BLaER1 treated with 17β-estradiol and CSF1 and Interleukin-3, amounts not matched to agents 10 nM and 100 nM (cell line): Measurements from ENCODE around the gene NEURL1B.

ENCODE experiments used
- H3K27ac ChIP-seq, 11 experiments: shearing (Covaris generic); formaldehyde crosslinking; 2 replicates each; pipeline ENCODE4 v1.8.1; 2022
- H3K27me3 ChIP-seq, 11 experiments: shearing (Covaris generic); formaldehyde crosslinking; 2 replicates each; pipeline ENCODE4 v1.8.1; 2022
- H3K36me3 ChIP-seq, 11 experiments: shearing (Covaris generic); formaldehyde crosslinking; 2 replicates each; pipeline ENCODE4 v1.8.1; 2022
- H3K4me1 ChIP-seq, 10 experiments: shearing (Covaris generic); formaldehyde crosslinking; 2 replicates each; pipeline ENCODE4 v1.8.1; 2022
- H3K4me2 ChIP-seq, 11 experiments: shearing (Covaris generic); formaldehyde crosslinking; 2 replicates each; pipeline ENCODE4 v1.8.1; 2022
- H3K4me3 ChIP-seq, 10 experiments: shearing (Covaris generic); formaldehyde crosslinking; 2 replicates each; pipeline ENCODE4 v1.8.1; 2022
- H3K9ac ChIP-seq, 11 experiments: shearing (Covaris generic); formaldehyde crosslinking; 2 replicates each; pipeline ENCODE4 v1.8.1; 2022
- H3K9me3 ChIP-seq, 11 experiments: shearing (Covaris generic); formaldehyde crosslinking; replicated peaks in 1 of 11; 2 replicates each; pipeline ENCODE4 v1.8.1; 2022
- H4K20me1 ChIP-seq, 11 experiments: shearing (Covaris generic); formaldehyde crosslinking; 2 replicates each; pipeline ENCODE4 v1.8.1; 2022
- Cebpa-rat ChIP-seq, 11 experiments: shearing (Covaris generic); IDR thresholded peaks; 2 replicates each; pipeline ENCODE4 v1.8.1; 2022

Gene NEURL1B

DNA sequence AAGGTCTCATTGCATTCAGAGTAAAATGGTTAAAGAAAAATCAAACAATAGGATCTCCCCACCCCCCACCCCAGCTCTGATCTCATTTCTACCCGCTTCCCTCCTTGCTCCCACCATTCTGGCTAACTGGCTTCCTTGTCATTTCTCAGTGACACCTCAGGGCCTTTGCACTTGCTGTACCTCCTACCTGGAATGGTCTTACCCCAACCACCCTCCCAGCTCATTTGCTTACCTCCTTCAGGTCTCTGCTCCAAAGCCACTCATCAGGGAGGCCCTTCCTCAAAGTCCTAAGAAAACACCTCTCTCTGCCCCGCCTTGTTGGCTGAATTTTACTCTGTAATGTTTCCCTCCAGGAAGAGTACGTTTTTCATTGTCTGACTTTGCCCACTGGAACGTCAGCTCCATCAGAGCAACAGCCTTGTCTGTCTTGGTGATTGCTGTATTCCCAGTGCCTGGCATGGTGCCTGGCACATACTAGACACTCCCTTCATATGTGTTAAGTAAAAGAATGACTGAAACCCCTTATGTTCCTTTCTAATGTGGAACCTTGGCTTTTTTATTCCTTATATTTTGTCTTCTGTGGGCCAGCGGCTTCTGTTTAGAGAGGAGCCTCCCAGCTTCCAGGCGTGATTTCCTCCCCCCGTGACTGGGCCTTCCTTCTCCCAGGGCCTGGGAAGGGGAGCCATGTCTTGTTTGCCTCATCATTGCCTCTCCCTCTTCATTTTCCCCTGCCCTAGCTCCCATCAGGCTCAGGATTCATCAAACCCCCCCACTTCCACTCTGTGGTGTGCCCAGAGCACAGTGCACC, 26.9 kb downstream of the NEURL1B start:
- H3K36me3 ChIP-seq, result peaks cover 0 to 89% (median 72%) of the 10 kb centered on the region in 11 experiments; a peak in 18 of 22 replicates
- H3K4me3 ChIP-seq, result no peak overlapping the region
- no peak for TF ChIP-seq Cebpa-rat (IDR thresholded peaks at IDR 0.05)
- no peak overlapping the region for H3K4me2 ChIP-seq
- no peak overlapping the region for H3K9ac ChIP-seq
- no peaks in the 10 kb centered on the region for H3K27me3 ChIP-seq
- peak overlapping the region in 3 of 11 experiments; percentile 4 to 43 (median 7); a peak in 3 of 22 replicates for H3K27ac ChIP-seq
- peaks cover 0 to 27% (median 10%) of the 10 kb centered on the region in 10 experiments; a peak in 15 of 20 replicates for H3K4me1 ChIP-seq
- H3K9me3 ChIP-seq, result no peaks in the 10 kb centered on the region
- H4K20me1 ChIP-seq, result peaks cover 0 to 81% (median 31%) of the 10 kb centered on the region in 11 experiments; a peak in 11 of 22 replicates

DNA sequence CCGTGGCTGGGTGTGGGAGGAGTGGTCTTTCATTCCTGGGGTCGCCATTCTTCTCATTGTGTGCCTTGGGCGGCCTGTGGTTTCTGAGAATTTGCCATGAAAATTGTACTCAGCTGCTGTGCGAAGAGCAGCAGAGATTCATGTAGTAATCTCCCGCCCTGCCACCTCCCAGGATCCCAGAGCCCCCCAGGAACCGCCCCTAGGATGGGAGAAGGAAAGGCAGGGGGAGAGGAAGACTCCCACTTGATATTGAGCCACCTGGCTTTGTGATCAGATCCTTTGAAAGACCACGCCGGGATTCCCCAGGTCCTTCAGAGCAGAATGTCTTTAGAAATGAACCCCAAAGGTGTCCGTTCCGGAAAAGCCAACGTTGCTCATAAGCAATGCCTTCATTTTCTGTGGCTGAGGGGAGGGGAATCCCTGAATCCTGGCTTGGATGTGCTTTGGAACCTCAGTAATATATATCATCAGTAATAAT, 27.6 kb downstream of the NEURL1B start:
- H3K9me3 ChIP-seq, result no peaks in the 10 kb centered on the region
- H3K4me1 ChIP-seq, result peaks cover 0 to 24% (median 6%) of the 10 kb centered on the region in 10 experiments; a peak in 9 of 20 replicates
- no peak overlapping the region for H3K4me2 ChIP-seq
- no peak overlapping the region for H3K9ac ChIP-seq
- peak overlapping the region in 3 of 11 experiments; percentile 4 to 43 (median 7); a peak in 3 of 22 replicates for H3K27ac ChIP-seq
- no peak overlapping the region for H3K4me3 ChIP-seq
- H4K20me1 ChIP-seq, result peaks cover 0 to 86% (median 31%) of the 10 kb centered on the region in 11 experiments; a peak in 11 of 22 replicates
- peaks cover 0 to 94% (median 78%) of the 10 kb centered on the region in 11 experiments; a peak in 18 of 22 replicates for H3K36me3 ChIP-seq
- TF ChIP-seq Cebpa-rat (IDR thresholded peaks at IDR 0.05), result no peak
- no peaks in the 10 kb centered on the region for H3K27me3 ChIP-seq

DNA sequence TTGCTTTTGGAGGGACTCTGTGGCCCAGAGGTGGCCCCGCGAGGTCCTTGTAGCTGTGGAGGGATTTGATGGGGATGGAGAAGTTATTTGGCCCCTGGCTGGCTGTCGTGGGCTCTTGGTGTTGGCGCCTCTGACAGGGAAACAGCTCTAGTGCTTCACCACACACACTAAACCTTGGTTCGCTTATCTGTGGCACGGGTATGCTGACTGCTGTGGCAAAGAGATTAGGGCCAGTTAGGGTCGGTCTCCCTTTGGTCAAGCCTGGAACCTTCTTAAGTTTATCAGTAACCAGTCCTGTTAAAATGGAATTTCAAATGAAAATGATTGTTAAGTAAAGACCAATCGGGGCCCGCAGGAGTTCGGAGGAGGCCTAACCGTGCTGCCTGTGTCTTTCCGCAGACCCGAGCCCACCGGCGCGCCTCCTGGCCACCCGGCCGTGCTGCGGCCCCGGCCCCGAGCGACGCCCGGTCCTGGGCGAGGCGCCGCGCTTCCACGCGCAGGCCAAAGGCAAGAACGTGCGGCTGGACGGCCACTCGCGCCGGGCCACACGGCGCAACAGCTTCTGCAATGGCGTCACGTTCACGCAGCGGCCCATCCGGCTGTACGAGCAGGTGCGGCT, 28.4 kb downstream of the NEURL1B start:
- Histone ChIP-seq H3K27ac (0 out of 22 replicates have a peak overlapping the region, but pooled peaks of 1 of the 11 experiments have one; percentile 13), H3K9me3 (no peaks in the 10 kb centered on the region), H3K4me3 (no peak overlapping the region), H3K4me2 (no peak overlapping the region), H3K36me3 (peaks cover 0 to 99% (median 87%) of the 10 kb centered on the region in 11 experiments; a peak in 18 of 22 replicates), H3K27me3 (no peaks in the 10 kb centered on the region), H3K4me1 (peaks cover 0 to 18% (median 0%) of the 10 kb centered on the region in 10 experiments; a peak in 7 of 20 replicates), H4K20me1 (peaks cover 0 to 92% (median 31%) of the 10 kb centered on the region in 11 experiments; a peak in 12 of 22 replicates), H3K9ac (no peak overlapping the region)
- no peak for TF ChIP-seq Cebpa-rat (IDR thresholded peaks at IDR 0.05)

DNA sequence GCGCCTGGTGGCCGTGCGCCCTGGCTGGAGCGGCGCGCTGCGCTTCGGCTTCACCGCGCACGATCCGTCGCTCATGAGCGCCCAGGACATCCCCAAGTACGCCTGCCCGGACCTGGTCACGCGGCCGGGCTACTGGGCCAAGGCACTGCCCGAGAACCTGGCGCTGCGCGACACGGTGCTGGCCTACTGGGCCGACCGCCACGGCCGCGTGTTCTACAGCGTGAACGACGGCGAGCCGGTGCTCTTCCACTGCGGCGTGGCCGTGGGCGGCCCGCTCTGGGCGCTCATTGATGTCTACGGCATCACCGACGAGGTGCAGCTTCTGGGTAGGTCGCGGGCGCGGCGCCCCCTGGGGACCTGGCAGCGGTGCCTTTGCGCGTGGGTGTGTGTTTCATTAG, 28.9 kb downstream of the NEURL1B start:
- Histone ChIP-seq H3K4me2 (no peak overlapping the region), H3K4me1 (peaks cover 0 to 17% (median 0%) of the 10 kb centered on the region in 10 experiments; a peak in 7 of 20 replicates), H3K36me3 (peaks cover 0 to 100% (median 90%) of the 10 kb centered on the region in 11 experiments; a peak in 18 of 22 replicates), H3K9me3 (no peaks in the 10 kb centered on the region), H3K9ac (no peak overlapping the region), H3K27me3 (no peaks in the 10 kb centered on the region), H3K27ac (no peak overlapping the region), H3K4me3 (no peak overlapping the region), H4K20me1 (peaks cover 0 to 96% (median 30%) of the 10 kb centered on the region in 11 experiments; a peak in 12 of 22 replicates)
- TF ChIP-seq Cebpa-rat (IDR thresholded peaks at IDR 0.05), result no peak

DNA sequence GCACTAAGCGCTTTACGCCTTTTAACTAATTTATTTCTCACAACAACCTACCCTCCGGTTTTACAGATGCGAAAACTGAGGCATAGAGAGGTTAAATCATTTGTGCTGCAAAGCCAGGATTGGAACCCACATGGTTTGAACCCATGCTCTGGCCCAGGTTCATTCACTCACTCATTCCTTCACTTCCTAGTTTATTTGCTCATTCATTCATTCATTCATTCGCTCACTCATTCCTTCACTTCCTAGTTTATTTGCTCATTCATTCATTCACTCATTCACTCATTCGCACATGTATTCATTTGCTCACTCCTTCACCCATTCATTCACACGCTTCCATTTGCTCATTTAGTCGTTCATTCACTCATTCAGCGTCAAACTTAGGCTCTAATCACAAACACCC, 29.4 kb downstream of the NEURL1B start:
- no peaks in the 10 kb centered on the region for H3K9me3 ChIP-seq
- H3K27ac ChIP-seq, result no peak overlapping the region
- peaks cover 0 to 96% (median 28%) of the 10 kb centered on the region in 11 experiments; a peak in 12 of 22 replicates for H4K20me1 ChIP-seq
- no peak for TF ChIP-seq Cebpa-rat (IDR thresholded peaks at IDR 0.05)
- no peak overlapping the region for H3K4me3 ChIP-seq
- H3K27me3 ChIP-seq, result no peaks in the 10 kb centered on the region
- peaks cover 0 to 17% (median 0%) of the 10 kb centered on the region in 10 experiments; a peak in 6 of 20 replicates for H3K4me1 ChIP-seq
- H3K4me2 ChIP-seq, result no peak overlapping the region
- H3K9ac ChIP-seq, result no peak overlapping the region
- H3K36me3 ChIP-seq, result peaks cover 0 to 100% (median 90%) of the 10 kb centered on the region in 11 experiments; a peak in 18 of 22 replicates

DNA sequence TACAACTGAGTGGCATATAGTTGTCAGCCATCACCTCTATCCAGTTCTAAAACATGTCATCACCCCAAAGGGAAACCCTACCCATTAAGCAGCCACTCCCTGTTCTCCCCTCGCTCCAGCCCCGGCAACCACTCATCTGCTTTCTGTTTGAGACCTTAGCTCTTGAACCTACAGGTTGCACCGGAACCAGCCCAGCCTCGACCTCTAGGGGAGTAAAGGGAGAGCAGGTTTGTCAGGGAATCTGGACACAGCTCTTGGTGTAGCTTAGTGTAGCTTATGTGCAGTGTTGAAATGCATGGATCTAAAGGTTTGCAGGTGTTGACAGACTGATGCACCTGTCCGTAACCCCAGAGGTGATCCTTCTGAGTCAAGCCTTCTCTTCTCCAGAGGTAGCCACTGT, 30.0 kb downstream of the NEURL1B start:
- H3K9me3 ChIP-seq, result no peaks in the 10 kb centered on the region
- no peak overlapping the region for H3K4me3 ChIP-seq
- no peak overlapping the region for H3K4me2 ChIP-seq
- H3K36me3 ChIP-seq, result peaks cover 0 to 100% (median 90%) of the 10 kb centered on the region in 11 experiments; a peak in 18 of 22 replicates
- no peak for TF ChIP-seq Cebpa-rat (IDR thresholded peaks at IDR 0.05)
- H3K27ac ChIP-seq, result no peak overlapping the region
- H3K4me1 ChIP-seq, result peaks cover 0 to 17% (median 3%) of the 10 kb centered on the region in 10 experiments; a peak in 8 of 20 replicates
- H3K9ac ChIP-seq, result no peak overlapping the region
- H4K20me1 ChIP-seq, result peaks cover 0 to 96% (median 28%) of the 10 kb centered on the region in 11 experiments; a peak in 12 of 22 replicates
- no peaks in the 10 kb centered on the region for H3K27me3 ChIP-seq

DNA sequence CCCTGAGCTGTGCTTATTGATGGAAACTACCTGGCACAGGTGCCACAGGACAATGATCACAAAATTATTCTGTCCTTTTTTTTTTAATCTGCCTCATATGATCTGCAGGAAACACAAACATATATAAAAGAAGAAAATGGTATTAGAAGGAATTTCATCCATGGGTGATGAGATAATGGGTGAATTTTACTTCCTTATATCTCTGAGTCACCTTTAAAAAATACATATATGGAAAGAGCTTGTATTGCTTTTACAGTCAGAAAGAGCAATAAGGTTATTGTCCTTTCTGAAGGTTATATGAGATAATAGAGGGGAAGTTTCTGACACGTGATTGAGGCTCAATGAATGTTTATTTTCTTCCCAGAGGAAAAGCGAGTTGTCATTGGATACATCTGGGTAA, 31.6 kb downstream of the NEURL1B start:
- Histone ChIP-seq H3K36me3 (peaks cover 0 to 100% (median 96%) of the 10 kb centered on the region in 11 experiments; a peak in 18 of 22 replicates), H3K9me3 (no peaks in the 10 kb centered on the region), H4K20me1 (peaks cover 0 to 97% (median 23%) of the 10 kb centered on the region in 11 experiments; a peak in 13 of 22 replicates), H3K4me3 (no peak overlapping the region), H3K4me2 (0 out of 22 replicates have a peak overlapping the region, but pooled peaks of 1 of the 11 experiments have one; percentile 1), H3K4me1 (peaks cover 0 to 17% (median 7%) of the 10 kb centered on the region in 10 experiments; a peak in 12 of 20 replicates), H3K27me3 (no peaks in the 10 kb centered on the region), H3K27ac (no peak overlapping the region), H3K9ac (no peak overlapping the region)
- no peak for TF ChIP-seq Cebpa-rat (IDR thresholded peaks at IDR 0.05)

DNA sequence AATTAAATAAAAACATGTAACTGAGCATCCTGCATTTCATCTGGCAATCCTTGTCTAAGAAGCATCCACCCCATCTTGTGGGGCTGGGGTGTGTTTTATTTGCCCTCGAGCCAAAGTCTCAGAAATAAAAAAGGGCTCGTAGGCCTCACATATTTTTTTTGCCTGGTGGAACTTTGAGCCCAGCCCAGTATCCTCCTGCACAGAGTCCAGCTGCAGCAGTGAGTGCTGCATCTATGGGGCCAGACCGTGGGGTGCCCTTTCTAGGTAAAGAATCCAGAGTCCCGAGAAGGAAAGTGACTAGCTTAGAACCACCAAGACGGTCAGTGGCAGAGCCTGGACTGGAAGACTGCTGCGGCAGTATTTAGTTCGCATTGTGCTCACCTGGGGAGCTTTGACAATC, 33.1 kb downstream of the NEURL1B start:
- H3K4me2 ChIP-seq, result no peak overlapping the region
- H3K9ac ChIP-seq, result no peak overlapping the region
- H3K9me3 ChIP-seq, result no peaks in the 10 kb centered on the region
- no peaks in the 10 kb centered on the region for H3K27me3 ChIP-seq
- peaks cover 7 to 29% (median 15%) of the 10 kb centered on the region in 10 experiments; a peak in 16 of 20 replicates for H3K4me1 ChIP-seq
- TF ChIP-seq Cebpa-rat (IDR thresholded peaks at IDR 0.05), result no peak
- peaks cover 0 to 93% (median 10%) of the 10 kb centered on the region in 11 experiments; a peak in 12 of 22 replicates for H4K20me1 ChIP-seq
- peaks cover 0 to 100% (median 98%) of the 10 kb centered on the region in 11 experiments; a peak in 18 of 22 replicates for H3K36me3 ChIP-seq
- peak overlapping the region in 1 of 11 experiments; percentile 17; a peak in 1 of 22 replicates for H3K27ac ChIP-seq
- H3K4me3 ChIP-seq, result no peak overlapping the region
